Middle frontal gyrus (tissue), 1 donor: Measurements from ENCODE around the gene FAM83G.

Experiments
- DNase-seq: peaks from one replicate; pipeline ENCODE4 v3.0.0-alpha.2; 2015; ENCODE audit warnings: low spot score; ENCODE audit errors: extremely low spot score

The FAM83G gene

GRCh38 chr17:18921912-18922451 lies 82.6 kb downstream of the FAM83G start:
- no peak for DNase-seq

- no peak for DNase-seq
Measured at GRCh38 chr17:18921485-18921884, 83.1 kb downstream of the FAM83G start.

- DNase-seq: no peak
Measured at GRCh38 chr17:18920911-18921441, 83.6 kb downstream of the FAM83G start.

- DNase-seq: no peak
Measured at GRCh38 chr17:18919963-18920362, 84.6 kb downstream of the FAM83G start.
